Bone marrow (tissue), 2 donors: ENCODE results near the gene FERMT2.
"Not testable (repeated sequence)": the region's sequence is repeated elsewhere in the genome, so short reads cannot be mapped to it uniquely, and the experiment has no call there.

ENCODE experiments used
- DNase-seq, 2 donors: peaks; one replicate each; lab custom pipeline; 2025; lab: John Stamatoyannopoulos, UW

FERMT2 gene

DNA sequence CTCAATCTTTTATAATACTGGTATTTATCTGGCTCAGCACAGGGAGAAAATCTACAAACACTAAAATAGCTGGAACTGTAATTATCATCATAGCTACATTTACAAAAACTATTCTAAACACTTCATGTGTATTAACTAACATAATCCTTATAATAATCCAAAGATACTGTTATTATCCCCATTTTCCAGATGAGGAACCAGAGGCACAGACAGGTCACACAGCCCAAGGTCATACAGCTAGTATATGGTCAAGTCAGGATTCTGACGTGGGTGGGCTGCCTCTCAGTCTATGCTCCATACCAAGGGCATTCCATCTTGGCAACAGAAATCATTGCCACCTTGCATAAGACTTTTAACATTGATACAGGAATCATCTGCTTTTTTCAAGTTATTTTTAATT, 11.4 kb downstream of the FERMT2 start:
- DNase-seq: no peak

DNA sequence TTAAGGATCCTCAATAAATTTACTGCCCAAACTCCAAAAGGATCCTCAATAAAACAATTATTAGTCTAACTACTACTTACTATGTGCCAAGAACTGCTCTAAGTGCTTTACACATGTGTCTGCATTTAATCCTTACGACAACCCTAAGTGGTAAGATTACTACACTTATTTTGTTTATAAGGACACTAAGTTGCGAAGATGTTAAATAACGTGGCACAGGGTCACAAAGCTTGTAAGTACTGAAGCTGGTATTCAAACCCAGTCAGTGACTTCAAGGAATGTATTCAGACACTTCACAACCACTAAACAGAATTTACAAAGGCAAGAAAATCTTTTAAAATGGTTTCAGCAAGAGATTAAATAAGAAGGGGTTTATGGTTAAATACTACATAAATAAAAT, 13.0 kb downstream of the FERMT2 start:
- DNase-seq: no peak

DNA sequence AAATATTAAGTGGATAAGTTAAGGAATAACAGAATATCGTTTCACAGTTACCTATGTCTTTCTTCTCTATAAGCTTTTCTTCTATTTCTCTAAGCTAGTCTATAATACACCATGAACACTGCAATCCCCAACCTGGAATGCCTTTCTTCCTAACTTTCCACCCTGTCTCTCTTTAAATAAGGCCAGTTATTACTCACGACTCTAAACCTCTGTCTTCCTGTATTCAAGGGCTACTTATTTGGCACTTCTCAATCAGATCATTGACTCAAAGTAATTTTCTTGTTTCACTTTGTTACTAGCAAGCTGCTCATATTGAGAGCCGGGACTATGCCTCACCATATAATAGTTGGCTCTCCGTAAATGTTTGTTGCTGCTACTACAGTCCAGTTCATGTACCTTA, 13.5 kb downstream of the FERMT2 start:
- DNase-seq: no peak

DNA sequence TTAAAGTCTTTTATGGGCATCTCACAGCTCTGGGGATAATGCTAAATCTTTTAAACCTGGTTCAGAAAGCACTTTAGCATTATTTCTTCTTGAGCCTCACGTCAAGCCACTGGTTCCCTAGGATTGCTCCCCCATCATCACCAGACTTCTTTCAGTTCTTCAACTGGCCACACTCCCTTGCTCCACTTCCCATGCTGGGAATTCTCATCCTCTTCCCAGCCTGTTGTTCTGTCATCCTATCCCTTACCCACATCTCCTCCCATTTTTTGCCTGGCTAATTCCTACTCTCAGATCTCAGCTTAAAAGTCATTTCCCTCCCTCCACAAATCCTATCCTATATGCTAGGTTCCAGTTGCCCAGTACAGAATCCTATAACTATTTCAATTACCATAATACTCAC, 14.4 kb downstream of the FERMT2 start:
- DNase-seq: no peak

DNA sequence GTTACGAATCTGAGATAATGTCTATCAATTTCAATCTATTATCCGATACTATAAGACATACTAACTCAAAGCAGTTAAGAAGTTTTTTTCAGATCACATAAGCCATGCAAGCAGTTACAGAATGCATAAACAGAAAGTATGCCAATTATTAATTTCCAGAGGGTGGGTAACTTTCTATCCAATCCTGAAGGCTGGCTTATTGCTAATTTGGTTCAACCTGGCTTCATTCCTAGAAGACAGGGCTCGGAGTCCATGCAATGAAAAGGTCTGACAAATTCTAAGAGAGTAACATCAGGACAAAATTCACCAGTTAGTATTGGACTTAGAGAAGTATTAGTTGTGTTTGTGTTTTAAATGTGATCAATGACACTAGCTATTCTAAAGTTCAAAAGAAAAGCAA, 15.0 kb downstream of the FERMT2 start:
- DNase-seq: no peak

DNA sequence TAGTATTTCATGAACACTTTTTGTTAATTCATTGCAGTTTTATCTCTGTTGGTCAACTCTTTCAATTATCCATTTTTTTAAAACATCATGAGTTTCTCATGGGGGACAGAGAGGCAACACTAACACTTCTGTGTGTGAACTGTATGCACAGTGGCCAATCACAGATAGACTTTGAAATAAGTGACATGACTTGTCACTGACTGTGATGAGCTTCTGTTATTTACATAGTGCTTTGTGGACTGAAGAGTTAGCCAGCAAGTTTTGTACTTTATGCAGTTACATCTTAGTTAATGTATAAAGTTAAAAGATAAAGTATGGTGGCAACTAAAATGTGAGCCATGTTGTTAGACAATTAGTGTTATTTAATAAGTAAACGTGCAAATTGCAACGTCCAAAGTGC, 16.1 kb downstream of the FERMT2 start:
- no peak for DNase-seq

DNA sequence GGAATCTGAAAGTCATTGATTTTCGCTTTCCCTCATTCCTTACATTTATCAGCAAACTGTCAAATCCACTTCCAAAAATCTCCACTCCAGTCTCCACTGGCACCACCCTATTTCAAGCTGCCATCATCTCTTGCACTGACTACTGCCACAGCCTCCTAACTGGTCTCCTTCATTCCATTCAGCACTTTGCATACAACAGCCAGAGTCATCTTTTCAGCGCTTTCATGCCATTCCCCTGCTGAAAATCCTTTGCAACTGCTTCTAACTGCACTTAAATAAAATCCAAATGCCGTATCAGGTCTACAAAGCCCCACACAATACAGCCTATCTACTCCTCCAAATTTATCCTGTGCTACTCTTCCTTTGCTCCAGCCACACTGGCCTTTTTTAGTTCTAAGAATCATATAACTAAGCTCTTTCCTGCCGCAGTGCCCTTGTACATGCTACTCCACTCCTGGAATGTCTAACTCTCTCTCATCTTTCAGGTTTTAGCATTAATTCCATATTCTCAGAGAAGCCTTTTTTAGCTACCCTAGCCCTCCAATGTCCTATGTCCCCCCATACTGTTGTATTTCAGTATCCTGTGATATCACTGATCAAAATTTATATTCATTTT, 21.6 kb downstream of the FERMT2 start:
- DNase-seq: no peak

DNA sequence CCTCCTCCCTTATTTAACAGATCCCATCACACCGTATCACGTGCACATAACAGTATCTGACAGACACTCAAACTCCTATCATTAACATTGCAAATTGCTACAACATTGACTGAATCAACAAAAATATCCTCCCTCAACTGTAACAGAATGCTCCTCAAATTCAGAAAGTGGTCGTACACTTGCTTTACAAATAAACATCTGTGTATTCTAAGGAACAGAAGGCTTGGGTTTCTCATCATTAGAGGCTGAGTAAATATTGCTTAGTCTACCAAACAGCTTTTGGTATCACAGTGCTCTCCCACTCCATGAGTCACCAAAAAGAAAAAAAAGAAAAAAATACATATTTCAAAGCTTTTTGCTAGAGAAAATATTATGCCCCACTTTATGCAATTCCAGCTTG, 23.9 kb downstream of the FERMT2 start:
- no peak for DNase-seq

DNA sequence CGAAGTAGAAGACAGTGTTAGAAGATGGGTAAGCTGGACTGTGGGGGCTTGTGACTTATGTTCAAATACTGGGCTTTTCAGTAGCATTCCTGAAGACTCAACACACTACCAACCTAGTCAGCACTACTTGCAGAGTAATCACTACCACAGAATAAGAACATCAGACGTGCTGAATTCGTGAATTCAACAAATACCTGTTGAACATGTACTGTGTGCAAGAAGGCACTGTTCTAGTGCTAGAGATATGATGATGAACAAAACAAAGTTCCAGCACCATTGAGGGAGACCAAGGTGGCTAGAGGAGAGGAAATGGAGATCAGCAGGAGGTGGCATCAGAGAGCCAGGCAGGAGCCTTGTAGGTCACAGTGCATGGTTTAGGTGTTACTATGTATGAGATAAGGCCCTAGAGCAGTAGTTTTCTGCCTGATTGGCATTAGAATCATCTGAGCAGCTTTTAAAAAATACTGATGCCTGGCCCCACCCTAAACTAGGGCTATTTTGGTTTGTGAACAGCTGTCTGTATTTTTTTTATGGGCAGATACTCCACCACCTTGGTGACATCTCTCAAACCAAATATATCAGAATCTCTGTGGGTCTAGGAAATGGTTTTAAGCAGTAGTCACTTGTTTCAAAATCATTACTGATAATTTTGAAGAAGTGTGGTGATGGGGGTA, 26.8 kb downstream of the FERMT2 start:
- DNase-seq: no peak

DNA sequence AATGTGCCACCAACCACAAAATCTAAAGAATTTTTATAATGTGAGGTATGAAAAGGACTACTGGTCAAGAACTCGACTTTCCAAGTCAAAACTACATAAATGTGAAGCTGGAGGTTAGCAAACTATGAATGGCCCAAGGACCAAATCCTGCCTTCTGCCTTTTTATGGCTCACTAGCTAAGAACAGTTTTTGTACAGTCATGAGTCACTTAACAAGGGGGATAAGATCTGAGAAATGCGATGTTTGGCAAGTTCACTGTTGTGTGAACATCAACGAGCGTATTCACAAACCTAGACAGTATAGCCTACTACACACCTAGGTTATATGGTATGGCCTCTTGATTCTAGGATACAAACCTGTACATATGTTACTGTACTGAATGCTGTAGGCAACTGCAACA, 28.2 kb downstream of the FERMT2 start:
- no peak for DNase-seq

DNA sequence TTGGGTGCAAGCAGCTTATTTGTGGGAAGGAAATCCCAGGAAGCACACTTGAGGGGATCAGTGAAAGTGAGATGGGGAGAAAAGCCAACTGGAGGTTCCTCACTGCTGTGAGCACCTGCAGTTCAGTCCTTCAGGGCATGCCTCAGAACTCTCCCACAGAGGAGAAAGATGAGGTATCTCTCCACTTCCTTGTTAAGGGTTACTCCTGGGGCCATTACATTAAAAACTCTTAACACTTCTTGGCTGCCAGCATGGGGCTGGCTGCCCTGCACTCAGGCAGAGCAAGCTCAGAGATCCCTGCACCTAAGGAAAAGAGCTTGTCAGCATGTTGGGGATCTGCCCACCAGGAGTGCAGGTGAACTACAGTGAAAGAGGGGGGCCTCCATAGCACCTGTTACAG, 28.8 kb downstream of the FERMT2 start:
- no peak for DNase-seq

DNA sequence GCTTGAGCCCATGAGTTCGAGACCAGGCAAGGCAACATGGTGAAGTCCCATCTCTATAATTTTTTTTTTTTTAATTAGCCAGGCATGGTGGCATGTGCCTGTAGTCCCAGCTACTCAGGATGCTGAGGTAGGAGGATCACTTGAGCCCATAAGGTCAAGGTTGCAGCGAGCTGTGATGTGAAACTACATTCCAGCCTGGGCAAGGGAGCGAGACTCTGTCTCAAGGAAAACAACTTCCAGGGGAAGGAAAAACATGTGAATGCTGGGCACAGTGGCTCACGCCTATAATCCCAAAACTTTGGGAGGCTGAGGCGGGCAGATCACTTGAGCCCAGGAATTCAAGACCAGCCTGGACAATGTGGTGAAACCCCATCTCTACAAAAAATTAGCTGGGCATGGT, 30.4 kb downstream of the FERMT2 start:
- DNase-seq: not testable (repeated sequence)

DNA sequence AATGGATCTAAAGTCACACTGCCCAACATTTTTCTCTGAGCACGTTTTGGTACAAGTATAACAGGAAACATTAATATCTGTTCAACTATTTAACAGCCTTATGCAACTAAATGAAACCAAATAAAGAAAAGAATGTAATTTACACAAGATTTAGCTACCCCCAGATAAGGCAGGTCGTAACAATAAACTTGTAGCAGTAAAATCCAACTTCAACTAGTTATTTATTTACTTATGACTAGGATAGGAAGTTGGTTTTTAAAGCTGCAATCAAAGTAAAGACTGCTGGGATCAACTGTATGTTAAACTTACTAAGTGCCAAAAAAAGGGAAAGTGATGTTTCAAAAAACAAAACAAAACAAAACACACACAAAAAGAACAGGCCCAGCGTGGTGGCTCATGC, 30.9 kb downstream of the FERMT2 start:
- no peak for DNase-seq

DNA sequence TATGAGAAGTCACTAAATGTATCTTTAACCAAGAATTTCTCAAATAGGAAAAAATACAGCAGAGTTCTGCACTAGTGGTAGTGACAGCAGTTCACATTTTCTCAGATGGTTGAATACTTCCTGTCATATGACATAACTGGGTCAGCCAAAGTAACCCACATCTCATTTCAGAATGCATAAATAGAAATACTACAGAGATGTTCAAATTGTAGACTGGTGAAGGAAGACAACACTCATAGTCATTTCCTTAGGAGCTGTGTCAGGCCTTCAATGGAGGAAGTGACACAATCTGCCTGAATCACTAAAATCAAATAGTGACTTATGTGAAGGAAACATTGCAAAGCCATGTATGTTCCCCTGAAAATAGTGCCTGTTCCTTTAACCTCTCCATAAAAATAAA, 32.4 kb downstream of the FERMT2 start:
- DNase-seq: peak in 1 of 2 donors; percentile 82

DNA sequence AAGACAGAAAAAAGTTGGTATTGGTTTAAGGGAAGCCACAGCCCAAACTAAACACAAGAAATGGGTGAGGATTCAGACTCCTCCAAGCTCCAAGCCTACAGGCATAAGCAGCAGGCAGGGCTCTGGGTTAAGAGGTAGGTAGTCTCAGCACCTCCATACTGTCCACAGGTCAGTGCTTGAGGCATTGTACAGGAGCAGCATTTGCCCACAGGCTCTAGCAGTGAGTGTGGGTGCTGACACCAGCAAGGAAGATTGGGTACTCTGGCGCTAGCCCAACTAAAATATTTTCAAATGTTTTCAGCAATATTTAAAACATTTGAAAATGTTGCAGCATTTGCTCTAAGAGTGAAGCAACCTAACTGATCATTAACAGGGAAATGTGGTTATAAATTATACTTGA, 33.1 kb downstream of the FERMT2 start:
- DNase-seq: no peak

DNA sequence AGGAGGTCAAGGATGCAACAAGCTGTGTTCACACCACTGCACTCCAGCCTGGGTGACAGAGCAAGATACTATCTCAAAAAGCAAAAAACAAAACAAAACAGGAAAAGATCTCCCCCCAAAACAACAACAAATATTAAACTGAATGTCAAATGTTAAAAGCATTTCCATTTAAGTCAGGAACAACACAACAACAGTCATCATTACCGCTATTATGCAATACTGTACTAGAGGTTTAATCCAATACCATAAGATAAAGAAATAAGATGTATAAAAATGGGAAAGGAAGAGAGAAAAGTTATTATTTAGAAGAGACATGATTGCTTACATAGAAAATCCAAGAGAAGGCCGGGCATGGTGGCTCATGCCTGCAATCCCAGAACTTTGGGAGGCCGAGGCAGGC, 36.6 kb downstream of the FERMT2 start:
- DNase-seq: no peak

DNA sequence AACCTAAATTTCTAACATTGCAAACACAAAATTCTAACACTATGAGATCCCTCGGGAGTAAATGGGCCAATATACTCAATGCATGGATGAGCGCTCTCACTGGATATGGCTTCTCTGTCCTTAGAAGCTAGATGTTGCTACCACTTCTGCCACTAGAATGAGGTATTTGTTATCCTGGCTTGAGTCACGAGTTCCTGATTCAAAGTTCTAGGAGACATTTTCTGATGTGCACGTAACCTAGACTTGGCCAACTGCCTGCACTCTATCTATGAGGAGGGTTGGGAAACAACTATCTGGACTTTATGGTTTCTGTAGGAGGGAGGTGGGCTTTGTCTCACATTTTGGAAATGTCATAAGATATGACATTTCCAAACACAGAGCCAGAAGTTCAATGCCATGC, 37.6 kb downstream of the FERMT2 start:
- no peak for DNase-seq

DNA sequence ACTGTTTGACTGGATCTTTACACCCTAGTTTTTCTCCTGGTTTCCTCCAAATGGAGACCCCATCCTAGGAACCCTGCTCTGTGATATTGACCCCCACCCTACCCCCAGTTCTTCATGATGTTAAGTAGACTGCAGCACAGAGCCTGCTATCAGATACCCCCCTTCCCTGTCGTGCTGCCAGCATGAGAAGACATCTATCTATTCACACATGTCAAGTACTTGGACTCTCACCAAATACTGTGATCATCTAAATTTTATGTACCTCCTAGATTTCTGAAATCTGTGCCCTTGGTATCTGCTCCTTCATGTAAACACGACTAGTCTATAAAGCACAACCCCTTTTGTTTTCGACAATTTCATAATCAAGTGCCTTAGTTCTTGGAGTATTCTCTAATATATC, 38.9 kb downstream of the FERMT2 start:
- DNase-seq: no peak

DNA sequence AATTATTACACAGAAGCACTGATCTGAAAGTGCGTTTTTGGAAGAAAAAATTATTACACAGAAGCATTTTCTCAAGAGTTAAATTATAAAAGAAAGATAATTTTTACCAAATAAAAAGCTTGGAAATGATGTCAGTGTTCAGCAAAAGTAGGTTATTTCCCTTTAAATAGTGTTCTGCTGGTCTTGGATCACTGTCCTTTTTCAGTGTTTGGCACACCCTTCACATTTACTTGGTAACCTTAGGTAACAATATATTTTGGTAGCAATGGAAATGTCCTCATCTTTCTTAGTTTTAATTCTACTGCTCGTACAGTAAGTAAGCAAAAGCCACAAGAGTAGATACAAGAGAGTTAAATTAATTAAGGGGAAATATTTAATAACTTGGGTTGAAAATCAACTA, 40.3 kb downstream of the FERMT2 start:
- DNase-seq: no peak

DNA sequence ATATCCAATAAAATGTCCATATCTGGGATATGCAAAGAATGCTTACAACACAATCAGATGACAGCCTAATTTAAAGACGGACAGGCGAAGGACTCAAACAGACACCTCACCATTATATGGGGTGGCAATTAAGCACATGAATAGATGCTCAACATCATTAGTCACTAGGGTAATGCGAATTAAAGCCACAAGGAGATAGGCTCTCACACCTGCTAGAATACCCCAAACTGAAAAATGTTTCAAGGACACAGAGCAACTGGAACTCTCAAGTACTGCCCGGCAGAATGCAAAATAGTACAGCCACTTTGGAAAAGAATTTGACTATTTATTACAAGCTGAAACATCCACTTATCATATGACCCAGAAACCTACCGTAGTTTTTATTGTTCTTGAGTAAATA, 42.9 kb downstream of the FERMT2 start:
- no peak for DNase-seq

DNA sequence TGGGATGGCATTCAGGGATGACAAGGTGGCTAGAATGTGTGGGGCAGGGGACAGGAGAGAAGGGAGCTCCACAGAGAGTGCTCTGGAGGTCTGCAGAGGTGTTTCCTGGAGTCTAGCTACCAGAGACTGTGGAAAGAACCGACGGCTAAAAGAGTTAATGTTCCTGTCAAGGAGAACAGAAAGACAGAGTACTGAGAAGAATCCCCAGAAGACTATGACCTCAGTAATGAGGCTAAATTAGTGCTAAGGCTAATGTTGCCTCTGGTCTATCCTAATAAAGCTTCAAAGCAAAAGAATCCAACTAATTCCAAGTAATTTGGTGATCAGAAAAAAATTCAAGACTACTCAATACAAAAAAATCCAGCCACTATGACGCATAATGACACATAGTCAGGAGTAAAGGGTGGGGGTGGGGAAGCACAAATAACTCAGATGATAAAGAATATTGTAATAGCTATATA, 44.7 kb downstream of the FERMT2 start:
- no peak for DNase-seq

DNA sequence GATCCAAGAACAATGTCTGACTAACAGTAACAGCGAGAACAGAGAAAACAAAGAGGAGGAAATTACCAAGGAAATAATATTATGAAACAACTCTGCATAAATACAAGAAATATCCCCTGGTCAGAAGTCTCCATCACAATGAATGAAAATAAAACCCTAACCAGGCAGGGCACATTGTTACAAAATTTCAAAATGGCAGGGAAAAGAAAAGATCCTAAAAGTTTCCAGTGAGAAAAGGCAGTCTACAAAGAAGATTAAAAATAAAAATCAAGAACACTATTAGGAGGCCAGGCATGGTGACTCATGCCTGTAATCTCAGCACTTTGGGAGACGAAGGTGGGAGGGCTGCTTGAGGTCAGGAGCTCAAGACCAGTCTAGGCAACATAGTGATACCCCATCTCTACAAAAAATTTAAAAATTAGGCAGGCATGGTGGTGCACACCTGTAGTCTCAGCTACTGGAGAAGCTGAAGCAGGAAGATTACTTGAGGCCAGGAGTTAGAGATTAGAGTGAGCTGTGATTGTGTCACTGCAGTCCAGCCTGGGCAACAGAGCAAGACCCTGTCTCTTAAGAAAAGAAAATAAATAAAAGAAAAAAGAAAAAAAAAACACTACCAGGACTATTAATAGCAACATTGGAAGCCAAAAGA, 47.8 kb downstream of the FERMT2 start:
- no peak for DNase-seq

DNA sequence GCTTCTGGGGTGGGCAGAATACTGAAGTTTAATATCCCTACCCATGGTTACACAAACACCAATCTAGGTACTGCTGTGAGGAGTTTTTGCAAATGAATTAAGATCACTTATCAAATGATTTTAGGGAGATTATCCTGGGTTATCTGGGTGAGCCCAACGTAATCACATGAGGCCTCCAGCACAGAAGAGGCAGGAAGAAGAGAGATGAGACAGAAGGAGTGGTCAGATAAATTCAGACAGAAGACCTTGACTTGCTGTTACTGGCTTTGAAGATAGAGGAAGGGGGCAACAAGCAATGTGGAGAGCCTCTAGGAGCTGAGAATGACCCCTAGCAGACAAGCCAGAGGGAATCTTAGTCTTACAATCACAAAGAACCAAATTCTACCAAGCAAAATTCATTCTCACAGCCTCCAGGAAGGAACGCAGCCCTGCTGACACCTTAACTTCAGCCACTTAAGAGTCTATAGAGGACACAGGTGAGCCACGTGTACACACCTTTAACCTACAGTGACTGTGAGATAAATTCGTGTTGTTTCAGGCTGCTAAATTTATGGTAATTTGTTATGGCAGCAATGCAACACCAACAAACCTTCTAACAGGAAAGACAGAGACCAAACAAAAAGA, 49.4 kb downstream of the FERMT2 start:
- DNase-seq: no peak
